Psoas muscle (tissue), 8 donors: Measurements from ENCODE around the gene ADPGK. TPM values are rescaled to one million over a fixed set of nuclear protein-coding genes. Genes with fewer than 3 reads are reported as not detected.

Source experiments
- ATAC-seq, 4 donors: fragments of 200-7000 bp; cut with Tn5 transposase; one replicate each; pipeline ENCODE4 v1.9.1; 2020; ENCODE audit warnings: moderate library complexity in 3 of 4, mild to moderate bottlenecking in 2 of 4
- DNase-seq, 2 donors: peaks; one replicate each; pipeline ENCODE4 v3.0.0-alpha.2; 2020
- H3K27ac ChIP-seq: fragments of 200-600 bp; one replicate; pipeline ENCODE4 v1.8.0; 2022
- H3K27me3 ChIP-seq, 3 donors: fragments of 200-600 bp in 1 of 3; one replicate each; pipeline versions ENCODE4 v1.6.1 to v1.8.0; 2013 to 2022; ENCODE audit warnings: low read length in 2 of 3, mild to moderate bottlenecking in 2 of 3, moderate library complexity in 1 of 3; ENCODE audit not compliant: insufficient read depth in 3 of 3
- H3K36me3 ChIP-seq, 2 donors: fragments of 200-600 bp in 1 of 2; one replicate each; pipeline versions ENCODE4 v1.6.1 to v1.8.0; 2013 to 2022; ENCODE audit warnings: low read depth in 1 of 2, mild to moderate bottlenecking in 1 of 2, moderate library complexity in 1 of 2; ENCODE audit not compliant: insufficient read depth in 1 of 2
- H3K4me1 ChIP-seq: fragments of 200-600 bp; one replicate; pipeline ENCODE4 v1.8.0; 2022
- H3K4me3 ChIP-seq: fragments of 200-600 bp; one replicate; pipeline ENCODE4 v1.8.0; 2022; ENCODE audit warnings: mild to moderate bottlenecking
- H3K9me3 ChIP-seq: fragments of 200-600 bp; one replicate; pipeline ENCODE4 v1.8.0; 2022
- CTCF ChIP-seq: fragments of 200-600 bp; IDR thresholded peaks from one replicate; pipeline ENCODE4 v1.8.0; 2022; ENCODE audit warnings: antibody characterized with exemption
- WGBS, 3 donors: extraction: QIAGEN DNeasy Blood & Tissue Kit; methylation state at CpG; one replicate each; pipeline versions ENCODE4 v1.1.6 to v1.1.7; 2013; 5-methylcytosine and 5-hydroxymethylcytosine counted together
- intact Hi-C, 2 donors: fragments of 100-400 bp; cut with DNase I; formaldehyde crosslinking; loops; one replicate each; pipeline versions ENCODE4 v1.11.0 to v1.14.2; 2022
- polyA plus RNA-seq, 3 donors: library from polyadenylated mRNA; stranded (reverse); fragments of 200-250 nt; gene quantifications; one replicate each; pipeline ENCODE4 v1.2.3, GENCODE V29; 2013
- total RNA-seq, 4 donors: library from RNA; stranded (reverse); fragmentation: NEBNext Ultra II Directional in 2 of 4; extraction: Animal tissue kit (Norgen Biotek cat#: 25700) in 2 of 4; gene quantifications; one replicate each; pipeline versions ENCODE4 v1.2.1 to v1.2.4, GENCODE V29; 2021 to 2023
- donor health status: healthy with polysubstance abuse.
- donor health status: DM: no; HTN: no; CAD: no; lungs with moderate emphysema.
- donor health status: Bipolar disorder and iron deficiency.
- donor health status: healthy.
- donor health status: DM: yes; HTN: yes; CAD: no.
- donor health status: DM: no; HTN: no; CAD: no.
- donor health status: DM: no; HTN: no; CAD: no.
- donor health status: DM: yes; HTN: yes; CAD: no.

ADPGK gene
- total and polyA plus RNA-seq, 7 donors: 7.9 to 14.2 (median 10.5) TPM

GRCh38 chr15:72766780-72767179 is 16.8 kb downstream of the ADPGK start:
- WGBS, 3 donors: 97 to 99% (median 98%) methylated on average over 2 of the region's 2 CpGs
- intact Hi-C loops: no loop called here
- DNase-seq (no peak), ATAC-seq (no peak)
- H3K27me3 ChIP-seq: no peaks in the 10 kb centered on the region
- peaks cover 15% of the 10 kb centered on the region for H3K9me3 ChIP-seq
- no peak for TF ChIP-seq CTCF
- no peak overlapping the region for H3K27ac ChIP-seq
- H3K4me1 ChIP-seq: no peaks in the 10 kb centered on the region
- no peak overlapping the region for H3K4me3 ChIP-seq
- peaks cover 6 to 87% of the 10 kb centered on the region in 2 donors for H3K36me3 ChIP-seq

- ATAC-seq (no peak), DNase-seq (no peak)
- WGBS, 3 donors: 99% methylated on average over 2 of the region's 2 CpGs
- peaks cover 15% of the 10 kb centered on the region for H3K9me3 ChIP-seq
- H3K4me3 ChIP-seq: no peak overlapping the region
- peaks cover 6 to 87% of the 10 kb centered on the region in 2 donors for H3K36me3 ChIP-seq
- intact Hi-C loops: no loop called here
- H3K4me1 ChIP-seq: no peaks in the 10 kb centered on the region
- TF ChIP-seq CTCF: no peak
- H3K27me3 ChIP-seq: no peaks in the 10 kb centered on the region
- H3K27ac ChIP-seq: no peak overlapping the region
Measured at GRCh38 chr15:72766025-72766424, 17.5 kb downstream of the ADPGK start.

- H3K27ac ChIP-seq: no peak overlapping the region
- intact Hi-C loops: no loop called here
- TF ChIP-seq CTCF: no peak
- H3K9me3 ChIP-seq: peaks cover 15% of the 10 kb centered on the region
- H3K4me1 ChIP-seq: no peaks in the 10 kb centered on the region
- peak in 1 of 4 donors; percentile 42 for ATAC-seq
- H3K36me3 ChIP-seq: peaks cover 10 to 86% of the 10 kb centered on the region in 2 donors
- H3K4me3 ChIP-seq: no peak overlapping the region
- 92 to 97% (median 96%) methylated on average over 3 of the region's 3 CpGs for WGBS, 3 donors
- no peaks in the 10 kb centered on the region for H3K27me3 ChIP-seq
- DNase-seq: no peak
Measured at GRCh38 chr15:72764656-72765055, 18.9 kb downstream of the ADPGK start.

- Histone ChIP-seq H3K27me3 (no peaks in the 10 kb centered on the region), H3K9me3 (no peaks in the 10 kb centered on the region), H3K4me1 (no peaks in the 10 kb centered on the region), H3K4me3 (no peak overlapping the region), H3K36me3 (peaks cover 14 to 88% of the 10 kb centered on the region in 2 donors), H3K27ac (no peak overlapping the region)
- no peak for ATAC-seq
- intact Hi-C loops: no loop called here
- DNase-seq: no peak
- TF ChIP-seq CTCF: no peak
- 92 to 95% (median 93%) methylated on average over 5 of the region's 5 CpGs for WGBS, 3 donors
Measured at GRCh38 chr15:72760590-72761260, 22.8 kb downstream of the ADPGK start.

GRCh38 chr15:72758182-72758581 is 25.4 kb downstream of the ADPGK start:
- no peaks in the 10 kb centered on the region for H3K9me3 ChIP-seq
- ATAC-seq (no peak), DNase-seq (no peak)
- 84 to 87% (median 85%) methylated on average over 3 of the region's 3 CpGs for WGBS, 3 donors
- H3K4me3 ChIP-seq: no peak overlapping the region
- TF ChIP-seq CTCF: no peak
- H3K4me1 ChIP-seq: no peaks in the 10 kb centered on the region
- intact Hi-C loops: no loop called here
- H3K27ac ChIP-seq: no peak overlapping the region
- peaks cover 21 to 98% of the 10 kb centered on the region in 2 donors for H3K36me3 ChIP-seq
- H3K27me3 ChIP-seq: no peaks in the 10 kb centered on the region
